SHP77 treated with DMSO at 0.1 percent for 48 hours (cell line): ENCODE results near the gene VOPP1.

Experiments used
- DNase-seq: peaks from one replicate; lab custom pipeline; 2025; lab: John Stamatoyannopoulos, UW

The VOPP1 gene

GRCh38 chr7:55532150-55532917, 40.0 kb downstream of the VOPP1 start:
- DNase-seq, result no peak

GRCh38 chr7:55531536-55531935, 40.8 kb downstream of the VOPP1 start:
- DNase-seq, result no peak

GRCh38 chr7:55527307-55527706, 45.0 kb downstream of the VOPP1 start:
- DNase-seq, result no peak

GRCh38 chr7:55526770-55527169, 45.5 kb downstream of the VOPP1 start:
- no peak for DNase-seq

GRCh38 chr7:55526329-55526728, 46.0 kb downstream of the VOPP1 start:
- DNase-seq, result no peak

GRCh38 chr7:55524558-55525310, 47.6 kb downstream of the VOPP1 start:
- DNase-seq, result no peak

GRCh38 chr7:55523366-55523765, 48.9 kb downstream of the VOPP1 start:
- no peak for DNase-seq

- DNase-seq, result peak; percentile 51
Observed at GRCh38 chr7:55521917-55522902, 50.1 kb downstream of the VOPP1 start.

GRCh38 chr7:55521512-55521911, 50.8 kb downstream of the VOPP1 start:
- no peak for DNase-seq

GRCh38 chr7:55520426-55521140, 51.7 kb downstream of the VOPP1 start:
- DNase-seq, result no peak

- DNase-seq, result no peak
Observed at GRCh38 chr7:55518836-55519235, 53.5 kb downstream of the VOPP1 start.

- DNase-seq, result no peak
Observed at GRCh38 chr7:55517936-55518689, 54.2 kb downstream of the VOPP1 start.

- no peak for DNase-seq
Observed at GRCh38 chr7:55517191-55517633, 55.1 kb downstream of the VOPP1 start.

GRCh38 chr7:55516409-55516808, 55.9 kb downstream of the VOPP1 start:
- no peak for DNase-seq

- no peak for DNase-seq
Observed at GRCh38 chr7:55515569-55516279, 56.6 kb downstream of the VOPP1 start.

GRCh38 chr7:55514546-55515265, 57.6 kb downstream of the VOPP1 start:
- no peak for DNase-seq

GRCh38 chr7:55513868-55514267, 58.4 kb downstream of the VOPP1 start:
- DNase-seq, result no peak

GRCh38 chr7:55512635-55513191, 59.6 kb downstream of the VOPP1 start:
- no peak for DNase-seq

- no peak for DNase-seq
Observed at GRCh38 chr7:55510621-55511020, 61.7 kb downstream of the VOPP1 start.
